ENCODE data around the gene SLCO3A1.

Gene SLCO3A1

GRCh38 chr15:91897585-91898372 lies 44.3 kb downstream of the SLCO3A1 start (continued):
- no peak for TF ChIP-seq FEZF1 (tag by site-specific recombination; IDR thresholded peaks at IDR 0.05)
- no peak for TF ChIP-seq BCL11A (tag by site-specific recombination; IDR thresholded peaks at IDR 0.05; ENCODE audit: low read depth)
- TF ChIP-seq ZNF433 (tag by site-specific recombination; IDR thresholded peaks at IDR 0.05; ENCODE audit: low read depth), result no peak
- TF ChIP-seq ZNF335 (tag by site-specific recombination; conservative IDR thresholded peaks at IDR 0.05), result no peak
- TF ChIP-seq KLF10 (tag by site-specific recombination; IDR thresholded peaks at IDR 0.05), result no peak
- TF ChIP-seq ZBTB1 (tag by site-specific recombination; IDR thresholded peaks at IDR 0.05), result no peak

DNA sequence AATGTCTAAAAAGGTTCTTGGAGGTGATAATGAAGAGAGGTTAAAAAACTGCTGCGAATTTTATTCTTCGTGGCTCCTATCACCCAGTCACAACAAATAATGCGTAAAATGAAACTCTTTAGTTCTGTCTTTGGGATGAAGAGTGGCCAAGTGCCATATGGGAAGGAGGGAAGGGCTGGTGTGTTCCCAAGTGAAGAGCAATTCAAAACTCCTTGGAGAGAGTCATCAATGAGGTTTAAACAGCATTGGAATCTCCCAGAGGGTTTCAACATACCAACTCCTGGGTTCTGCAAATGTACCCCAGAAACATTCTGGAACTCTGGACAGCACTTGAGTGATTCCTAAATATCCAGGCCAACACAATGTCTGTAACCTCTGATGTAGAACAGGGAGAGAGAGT lies 45.3 kb downstream of the SLCO3A1 start:
- no peaks in the 10 kb centered on the region for H3K9me3 ChIP-seq (ENCODE audit: control insufficient read depth, insufficient read depth, low read depth, low read length)
- no peak overlapping the region for H3K27ac ChIP-seq (ENCODE audit: extremely low read depth, low read depth, low read length)
- ChIA-PET POLR2A (no interaction called here), CTCF (interaction anchor here (1.1 kb wide), 1 partner anchor 184 kb away, joined by 3 read pairs; no protein-coding TSS in a partner anchor)
- no peaks in the 10 kb centered on the region for H3K4me1 ChIP-seq (ENCODE audit: control insufficient read depth, insufficient read depth, low read length)
- H3K4me3 ChIP-seq (ENCODE audit: low read depth, low read length), result no peak overlapping the region
- TF ChIP-seq ZNF596 (tag by site-specific recombination; IDR thresholded peaks at IDR 0.05), result no peak
- no peak for TF ChIP-seq KLF7 (tag by site-specific recombination; IDR thresholded peaks at IDR 0.05; ENCODE audit: borderline replicate concordance)
- no peak for TF ChIP-seq YY1 (tag by site-specific recombination; IDR thresholded peaks at IDR 0.05)
- TF ChIP-seq ZNF624 (tag by site-specific recombination; IDR thresholded peaks at IDR 0.05), result no peak
- TF ChIP-seq, protein P1, sequence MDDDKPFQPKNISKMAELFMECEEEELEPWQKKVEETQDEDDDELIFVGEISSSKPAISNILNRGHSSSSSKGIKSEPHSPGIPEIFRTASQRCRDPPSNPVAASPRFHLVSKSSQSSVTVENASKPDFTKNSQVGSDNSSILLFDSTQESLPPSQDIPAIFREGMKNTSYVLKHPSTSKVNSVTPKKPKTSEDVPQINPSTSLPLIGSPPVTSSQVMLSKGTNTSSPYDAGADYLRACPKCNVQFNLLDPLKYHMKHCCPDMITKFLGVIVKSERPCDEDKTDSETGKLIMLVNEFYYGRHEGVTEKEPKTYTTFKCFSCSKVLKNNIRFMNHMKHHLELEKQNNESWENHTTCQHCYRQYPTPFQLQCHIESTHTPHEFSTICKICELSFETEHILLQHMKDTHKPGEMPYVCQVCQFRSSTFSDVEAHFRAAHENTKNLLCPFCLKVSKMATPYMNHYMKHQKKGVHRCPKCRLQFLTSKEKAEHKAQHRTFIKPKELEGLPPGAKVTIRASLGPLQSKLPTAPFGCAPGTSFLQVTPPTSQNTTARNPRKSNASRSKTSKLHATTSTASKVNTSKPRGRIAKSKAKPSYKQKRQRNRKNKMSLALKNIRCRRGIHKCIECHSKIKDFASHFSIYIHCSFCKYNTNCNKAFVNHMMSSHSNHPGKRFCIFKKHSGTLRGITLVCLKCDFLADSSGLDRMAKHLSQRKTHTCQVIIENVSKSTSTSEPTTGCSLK (tag by site-specific recombination; IDR thresholded peaks at IDR 0.05), result no peak
- TF ChIP-seq PBX3 (CRISPR knock-in tag; IDR thresholded peaks at IDR 0.05), result no peak
- TF ChIP-seq HOXD13 (CRISPR knock-in tag; IDR thresholded peaks at IDR 0.05; ENCODE audit: borderline replicate concordance), result no peak
- H3K36me3 ChIP-seq (ENCODE audit: control insufficient read depth in 2 of 2, insufficient read depth in 1 of 2, low read length in 2 of 2), result no peaks in the 10 kb centered on the region

- ChIA-PET POLR2A (no interaction called here), CTCF (interaction anchor here (0.6 kb wide), 1 partner anchor 1029 kb away, joined by 5 read pairs; no protein-coding TSS in a partner anchor)
- Histone ChIP-seq H3K9me3 (ENCODE audit: control insufficient read depth, insufficient read depth, low read depth, low read length) (no peaks in the 10 kb centered on the region), H3K4me1 (ENCODE audit: control insufficient read depth, insufficient read depth, low read length) (no peaks in the 10 kb centered on the region; the same call in 1 of the 2 replicates), H3K36me3 (ENCODE audit: control insufficient read depth in 2 of 2, insufficient read depth in 1 of 2, low read length in 2 of 2) (no peaks in the 10 kb centered on the region), H3K27ac (ENCODE audit: extremely low read depth, low read depth, low read length) (no peak overlapping the region), H3K4me3 (ENCODE audit: low read depth, low read length) (no peak overlapping the region)
- TF ChIP-seq, protein P2, sequence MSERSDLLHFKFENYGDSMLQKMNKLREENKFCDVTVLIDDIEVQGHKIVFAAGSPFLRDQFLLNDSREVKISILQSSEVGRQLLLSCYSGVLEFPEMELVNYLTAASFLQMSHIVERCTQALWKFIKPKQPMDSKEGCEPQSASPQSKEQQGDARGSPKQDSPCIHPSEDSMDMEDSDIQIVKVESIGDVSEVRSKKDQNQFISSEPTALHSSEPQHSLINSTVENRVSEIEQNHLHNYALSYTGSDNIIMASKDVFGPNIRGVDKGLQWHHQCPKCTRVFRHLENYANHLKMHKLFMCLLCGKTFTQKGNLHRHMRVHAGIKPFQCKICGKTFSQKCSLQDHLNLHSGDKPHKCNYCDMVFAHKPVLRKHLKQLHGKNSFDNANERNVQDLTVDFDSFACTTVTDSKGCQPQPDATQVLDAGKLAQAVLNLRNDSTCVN (tag by site-specific recombination; optimal IDR thresholded peaks at IDR 0.05), result no peak
- no peak for TF ChIP-seq ZNF624 (tag by site-specific recombination; IDR thresholded peaks at IDR 0.05)
Observed at GRCh38 chr15:91904942-91905341, 51.4 kb downstream of the SLCO3A1 start.

GRCh38 chr15:91908391-91908790 lies 54.9 kb downstream of the SLCO3A1 start:
- CTCF ChIA-PET, result interaction anchor here (0.7 to 0.9 kb wide), 2 partner anchors 59 to 157 kb away, joined by 3 to 4 read pairs; no protein-coding TSS in a partner anchor

More at GRCh38 chr15:91908391-91908790, 54.9 kb downstream of the SLCO3A1 start:
- POLR2A ChIA-PET, result no interaction called here
- Histone ChIP-seq H3K9me3 (ENCODE audit: control insufficient read depth, insufficient read depth, low read depth, low read length) (no peaks in the 10 kb centered on the region), H3K4me3 (ENCODE audit: low read depth, low read length) (no peak overlapping the region), H3K4me1 (ENCODE audit: control insufficient read depth, insufficient read depth, low read length) (no peaks in the 10 kb centered on the region; the same call in 1 of the 2 replicates), H3K27ac (ENCODE audit: extremely low read depth, low read depth, low read length) (no peak overlapping the region), H3K36me3 (ENCODE audit: control insufficient read depth in 2 of 2, insufficient read depth in 1 of 2, low read length in 2 of 2) (no peaks in the 10 kb centered on the region)
- no peak for TF ChIP-seq ZFHX2 (tag by site-specific recombination; conservative IDR thresholded peaks at IDR 0.05)
- TF ChIP-seq ZNF658 (tag by site-specific recombination; IDR thresholded peaks at IDR 0.05), result no peak
